Caco-2 (cell line): ENCODE data around the gene CDKN1C. TPM values are rescaled to one million over a fixed set of nuclear protein-coding genes. Genes with fewer than 3 reads are reported as not detected.

Experiments used
- BruUV-seq: library from RNA; stranded (reverse); fragments of 400-500 nt; replicated peaks from 2 replicates; lab custom pipeline; 2021; lab: Mats Ljungman, UMichigan
- CTCF ChIA-PET: fragments of 300-600 bp; sonication (Branson Sonifier 250); formaldehyde crosslinking; loops from one replicate; lab custom pipeline; 2022; ENCODE audit warnings: antibody characterized with exemption; lab: Charles Lee
- POLR2A ChIA-PET: fragments of 300-600 bp; sonication (Branson Sonifier 250); formaldehyde crosslinking; loops from one replicate; lab custom pipeline; 2022; ENCODE audit warnings: antibody characterized with exemption; lab: Charles Lee
- DNase-seq, 2 experiments: peaks; one replicate each; pipeline versions ENCODE4 v3.0.0 to v3.0.0-alpha.2; 2020 to 2022
- H3K27me3 ChIP-seq: replicated peaks from 2 replicates; pipeline ENCODE4 v1.6.0; 2011; ENCODE audit warnings: low read length; ENCODE audit not compliant: control insufficient read depth, insufficient read depth
- H3K36me3 ChIP-seq: 2 replicates; pipeline ENCODE4 v1.5.1; 2011; ENCODE audit warnings: low read length; ENCODE audit not compliant: control insufficient read depth, insufficient read depth
- H3K4me1 ChIP-seq: fragments of 250-450 bp; sonication (Bioruptor Pico); 2 replicates; pipeline ENCODE4 v1.5.1; 2020; ENCODE audit warnings: mild to moderate bottlenecking
- H3K4me3 ChIP-seq: 2 replicates; pipeline ENCODE4 v1.5.1; 2011; ENCODE audit warnings: low read depth, mild to moderate bottlenecking, control low read depth, low read length
- H3K9me3 ChIP-seq: fragments of 250-450 bp; sonication (Bioruptor Pico); 2 replicates; pipeline ENCODE4 v1.5.1; 2020; ENCODE audit warnings: mild to moderate bottlenecking, moderate library complexity
- H3K27ac Mint-ChIP-seq: one replicate; pipeline ENCODE4 v1.8.0; 2022; ENCODE audit warnings: mixed read lengths; ENCODE audit not compliant: unreplicated experiment
- H3K27me3 Mint-ChIP-seq: one replicate; pipeline ENCODE4 v1.8.0; 2022; ENCODE audit warnings: mixed read lengths; ENCODE audit not compliant: insufficient read depth, unreplicated experiment
- H3K36me3 Mint-ChIP-seq: one replicate; pipeline ENCODE4 v1.8.0; 2022; ENCODE audit warnings: mild to moderate bottlenecking, mixed read lengths; ENCODE audit not compliant: insufficient read depth, unreplicated experiment
- H3K4me1 Mint-ChIP-seq: one replicate; pipeline ENCODE4 v1.8.0; 2022; ENCODE audit warnings: low read depth, mixed read lengths; ENCODE audit not compliant: unreplicated experiment
- H3K4me3 Mint-ChIP-seq: one replicate; pipeline ENCODE4 v1.8.0; 2022; ENCODE audit warnings: mild to moderate bottlenecking, moderate library complexity, mixed read lengths; ENCODE audit not compliant: unreplicated experiment
- H3K9me3 Mint-ChIP-seq: one replicate; pipeline ENCODE4 v1.8.0; 2022; ENCODE audit warnings: mixed read lengths; ENCODE audit not compliant: unreplicated experiment
- CTCF ChIP-seq, 2 experiments: fragments of 200-600 bp in 1 of 2; IDR thresholded peaks; 1 replicate in 1 of 2; 2 replicates in 1 of 2; pipeline versions ENCODE4 v1.5.1 to v1.8.0; 2011 to 2022; ENCODE audit warnings: antibody characterized with exemption in 1 of 2, control low read depth in 1 of 2, inconsistent platforms in 1 of 2, low read depth in 1 of 2, low read length in 1 of 2, mild to moderate bottlenecking in 1 of 2, moderate library complexity in 1 of 2; ENCODE audit not compliant: insufficient read depth in 1 of 2, severe bottlenecking in 1 of 2, unreplicated experiment in 1 of 2
- intact Hi-C: fragments of 100-400 bp; cut with micrococcal nuclease; formaldehyde crosslinking; loops from one replicate; pipeline ENCODE4 v1.10.0; 2022; ENCODE audit not compliant: unreplicated experiment
- total RNA-seq: library from RNA; stranded (reverse); gene quantifications from 2 replicates; pipeline ENCODE4 v1.2.3, GENCODE V29; 2022

Gene CDKN1C
- total RNA-seq, 1 experiment from 2014 or later, result 25.5 TPM

DNA sequence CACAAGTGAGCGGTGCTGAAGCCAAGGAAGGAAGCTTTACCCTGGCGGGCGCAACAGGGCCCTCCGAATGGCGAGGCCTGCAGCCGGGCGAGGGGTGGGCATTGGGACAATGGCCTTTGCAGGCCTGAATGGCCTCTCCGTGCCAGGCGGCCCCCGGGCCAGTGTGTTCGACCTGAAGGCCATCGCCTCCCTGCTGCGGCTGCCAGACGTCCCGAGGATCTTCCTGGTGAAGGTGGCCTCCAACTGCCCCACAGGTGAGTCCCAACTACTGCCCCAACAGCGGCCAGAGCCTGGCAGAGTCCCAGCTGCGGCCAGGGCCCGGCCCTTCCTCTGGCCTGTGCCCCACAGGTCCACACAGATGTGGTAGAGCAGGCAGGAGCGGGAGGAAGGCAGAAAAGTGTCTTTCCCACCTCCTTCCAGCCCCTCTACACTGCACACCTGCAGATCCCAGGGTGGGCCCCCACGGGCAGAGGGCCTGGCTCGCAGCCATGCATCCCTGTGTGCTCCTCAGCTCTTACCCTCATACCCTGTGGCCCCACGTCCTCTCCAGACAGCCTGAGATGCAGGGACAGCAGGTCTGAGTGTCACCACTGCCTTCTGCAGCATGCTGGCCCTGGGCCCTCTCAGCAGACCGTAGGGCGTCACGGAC, 32.4 kb upstream of the CDKN1C start:
- intact Hi-C loops, result loop anchor here (10.0 kb wide), 1 partner anchor 713 kb away; no protein-coding TSS in a partner anchor
- POLR2A ChIA-PET, result no interaction called here
- Mint-ChIP-seq H3K9me3 (no peaks in the 10 kb centered on the region), H3K27me3 (no peaks in the 10 kb centered on the region), H3K27ac (no peak overlapping the region), H3K36me3 (peaks cover 15% of the 10 kb centered on the region), H3K4me1 (no peaks in the 10 kb centered on the region), H3K4me3 (no peak overlapping the region)
- no peaks in the 10 kb centered on the region for H3K9me3 ChIP-seq
- CTCF ChIA-PET, result no interaction called here
- no peaks in the 10 kb centered on the region for H3K36me3 ChIP-seq
- no peak for TF ChIP-seq CTCF (IDR thresholded peaks at IDR 0.05; ENCODE audit: insufficient read depth in 1 of 2, low read depth in 1 of 2, low read length in 1 of 2, severe bottlenecking in 1 of 2, unreplicated experiment in 1 of 2)
- no peak overlapping the region for H3K4me3 ChIP-seq
- H3K4me1 ChIP-seq, result peaks cover 9% of the 10 kb centered on the region
- H3K27me3 ChIP-seq, result no peaks in the 10 kb centered on the region
- BruUV-seq, result no TSS peak
- no peak for DNase-seq

DNA sequence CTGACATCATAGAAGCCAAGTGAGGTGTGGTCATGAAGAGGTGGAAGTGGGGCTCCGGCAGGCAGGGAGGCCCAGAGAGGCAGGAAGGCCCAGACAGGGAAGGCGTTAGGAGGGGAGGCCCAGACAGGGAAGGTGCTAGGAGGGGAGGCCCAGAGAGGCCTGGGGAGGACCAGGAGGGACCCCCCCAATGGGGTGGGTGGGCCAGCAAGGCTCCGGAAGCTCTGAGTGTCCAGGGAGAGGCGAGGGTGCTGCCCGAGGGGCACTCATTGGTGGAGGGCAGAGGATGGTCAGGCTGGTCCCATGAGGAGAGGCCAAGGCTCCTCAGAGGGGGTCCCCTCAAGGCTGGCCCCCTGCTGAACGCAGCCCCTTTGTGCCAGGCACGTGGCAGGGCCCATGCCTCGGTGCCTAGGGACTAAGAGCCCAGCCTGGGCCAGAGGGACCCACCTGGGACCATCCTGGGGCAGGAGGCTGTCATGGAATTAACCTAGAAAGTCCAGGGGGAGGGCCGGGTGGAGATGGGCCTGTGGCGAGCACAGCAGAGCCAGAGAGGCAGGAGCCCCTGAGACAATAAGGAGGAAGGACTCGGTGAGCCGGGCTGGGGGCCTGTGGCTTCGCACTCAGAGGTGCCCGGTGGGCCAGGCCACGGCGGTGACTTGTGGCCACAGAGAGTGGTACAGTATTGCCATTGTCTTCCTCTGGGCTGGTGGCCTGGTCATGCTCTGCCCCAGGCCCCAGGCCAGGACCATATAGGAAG, 31.5 kb upstream of the CDKN1C start:
- POLR2A ChIA-PET, result interaction anchor here (1.2 kb wide), 1 partner anchor 15 kb away, joined by 4 read pairs; a partner anchor contains a TSS
- Mint-ChIP-seq H3K9me3 (no peaks in the 10 kb centered on the region), H3K27me3 (no peaks in the 10 kb centered on the region), H3K4me3 (no peak overlapping the region), H3K36me3 (peaks cover 15% of the 10 kb centered on the region), H3K4me1 (peaks cover under 1% of the 10 kb centered on the region), H3K27ac (no peak overlapping the region)
- no peak for TF ChIP-seq CTCF (IDR thresholded peaks at IDR 0.05; ENCODE audit: insufficient read depth in 1 of 2, low read depth in 1 of 2, low read length in 1 of 2, severe bottlenecking in 1 of 2, unreplicated experiment in 1 of 2)
- Histone ChIP-seq H3K9me3 (no peaks in the 10 kb centered on the region), H3K36me3 (no peaks in the 10 kb centered on the region), H3K4me3 (no peak overlapping the region), H3K4me1 (peaks cover 18% of the 10 kb centered on the region), H3K27me3 (no peaks in the 10 kb centered on the region)
- CTCF ChIA-PET, result no interaction called here
- no TSS peak for BruUV-seq
- DNase-seq, result no peak
- intact Hi-C loops, result loop anchor here (10.0 kb wide), 1 partner anchor 712 kb away; no protein-coding TSS in a partner anchor

DNA sequence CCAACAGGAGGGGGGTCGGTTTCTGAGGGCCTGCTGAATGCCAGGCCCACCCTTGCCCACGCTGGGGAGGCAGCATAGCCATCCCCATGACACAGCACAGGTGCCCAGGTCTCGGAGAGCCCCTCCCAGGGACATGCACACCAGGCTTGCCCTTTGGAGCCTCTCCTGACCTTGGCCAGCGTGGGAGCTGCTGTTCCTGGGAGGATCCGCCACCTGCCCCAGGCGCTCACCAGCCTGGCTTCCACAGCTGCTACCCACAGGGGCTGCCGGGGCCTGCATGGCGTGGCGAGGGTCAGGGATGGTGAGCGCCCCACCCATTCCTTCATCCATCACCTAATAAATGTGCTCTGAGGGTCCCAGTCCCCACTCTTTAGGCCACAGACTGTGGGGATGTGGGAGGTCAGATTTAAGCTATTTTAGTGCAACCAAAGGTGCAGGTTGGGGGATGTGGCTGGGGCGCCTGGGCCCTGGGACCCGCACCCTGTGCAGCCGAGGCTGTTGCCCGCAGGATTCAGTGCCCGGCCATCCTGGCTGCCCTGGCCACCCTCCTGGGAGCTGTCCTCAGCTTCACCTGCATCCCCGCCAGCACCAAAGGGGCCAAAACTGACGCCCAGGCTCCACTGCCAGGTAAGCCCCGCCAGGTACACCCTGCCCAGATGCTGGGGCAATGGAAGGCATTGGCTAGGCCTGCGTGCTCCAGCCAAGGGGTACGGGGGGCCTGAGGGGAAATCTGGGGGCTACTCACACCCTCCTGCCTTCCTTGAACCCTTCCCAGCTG, 30.7 kb upstream of the CDKN1C start:
- Histone ChIP-seq H3K4me3 (no peak overlapping the region), H3K36me3 (no peaks in the 10 kb centered on the region), H3K27me3 (no peaks in the 10 kb centered on the region), H3K9me3 (no peaks in the 10 kb centered on the region), H3K4me1 (peaks cover 26% of the 10 kb centered on the region)
- intact Hi-C loops, result loop anchor here (10.0 kb wide), 1 partner anchor 712 kb away; no protein-coding TSS in a partner anchor
- no peak overlapping the region for H3K27ac Mint-ChIP-seq
- H3K27me3 Mint-ChIP-seq, result no peaks in the 10 kb centered on the region
- POLR2A ChIA-PET, result interaction anchor here (0.6 to 1.2 kb wide), 2 partner anchors 14 to 16 kb away, joined by 3 to 4 read pairs; a partner anchor contains a TSS
- CTCF ChIA-PET, result no interaction called here
- TF ChIP-seq CTCF (IDR thresholded peaks at IDR 0.05; ENCODE audit: insufficient read depth in 1 of 2, low read depth in 1 of 2, low read length in 1 of 2, severe bottlenecking in 1 of 2, unreplicated experiment in 1 of 2), result no peak
- BruUV-seq, result no TSS peak
- peaks cover 23% of the 10 kb centered on the region for H3K36me3 Mint-ChIP-seq
- no peak for DNase-seq
- H3K4me1 Mint-ChIP-seq, result peaks cover 8% of the 10 kb centered on the region
- H3K4me3 Mint-ChIP-seq, result no peak overlapping the region
- no peaks in the 10 kb centered on the region for H3K9me3 Mint-ChIP-seq
